ENCODE measurements around the gene OSBP2. TPM values are rescaled to one million over a fixed set of nuclear protein-coding genes. Genes with fewer than 3 reads are reported as not detected.

OSBP2 gene
- total and polyA plus RNA-seq, 2 of the 13 experiments (the other 11 are each of a cell fraction or from before 2014, with no cell fraction given): 5.0 to 7.7 TPM

- no peak for TF ChIP-seq ATF4 (CRISPR knock-in tag; IDR thresholded peaks at IDR 0.05)
- no peak for TF ChIP-seq MAFF (IDR thresholded peaks at IDR 0.05; ENCODE audit: low read depth, low read length)
- TF ChIP-seq MAF1 (CRISPR knock-in tag; IDR thresholded peaks at IDR 0.05; ENCODE audit: borderline replicate concordance): no peak
- no peak for TF ChIP-seq SATB2 (CRISPR knock-in tag; IDR thresholded peaks at IDR 0.05)
- no peak for TF ChIP-seq YEATS4 (CRISPR knock-in tag; IDR thresholded peaks at IDR 0.05; ENCODE audit: borderline replicate concordance)
- TF ChIP-seq RORA (CRISPR knock-in tag; IDR thresholded peaks at IDR 0.05): no peak
- TF ChIP-seq SNAPC4 (CRISPR knock-in tag; IDR thresholded peaks at IDR 0.05): no peak
- peak; percentile 33; the same call in 1 of the 2 replicates for TF ChIP-seq NFYB (CRISPR knock-in tag; IDR thresholded peaks at IDR 0.05)
- TF ChIP-seq CTCF (CRISPR knock-in tag; IDR thresholded peaks at IDR 0.05): peak; percentile 81
- TF ChIP-seq, protein P1, sequence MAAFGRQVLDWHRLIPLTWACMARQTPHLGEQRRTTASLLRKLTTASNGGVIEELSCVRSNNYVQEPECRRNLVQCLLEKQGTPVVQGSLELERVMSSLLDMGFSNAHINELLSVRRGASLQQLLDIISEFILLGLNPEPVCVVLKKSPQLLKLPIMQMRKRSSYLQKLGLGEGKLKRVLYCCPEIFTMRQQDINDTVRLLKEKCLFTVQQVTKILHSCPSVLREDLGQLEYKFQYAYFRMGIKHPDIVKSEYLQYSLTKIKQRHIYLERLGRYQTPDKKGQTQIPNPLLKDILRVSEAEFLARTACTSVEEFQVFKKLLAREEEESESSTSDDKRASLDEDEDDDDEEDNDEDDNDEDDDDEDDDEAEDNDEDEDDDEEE (CRISPR knock-in tag; IDR thresholded peaks at IDR 0.05): no peak
- TF ChIP-seq RARG (CRISPR knock-in tag; IDR thresholded peaks at IDR 0.05; ENCODE audit: low read depth): no peak
- no peak for TF ChIP-seq ZNF224 (CRISPR knock-in tag; IDR thresholded peaks at IDR 0.05)
- TF ChIP-seq ZNF44 (CRISPR knock-in tag; IDR thresholded peaks at IDR 0.05): no peak
- TF ChIP-seq PHB2 (IDR thresholded peaks at IDR 0.05; ENCODE audit: partially characterized antibody): no peak
- TF ChIP-seq ARNTL (CRISPR knock-in tag; IDR thresholded peaks at IDR 0.05): no peak
- TF ChIP-seq ZNF160 (CRISPR knock-in tag; IDR thresholded peaks at IDR 0.05): no peak
- TF ChIP-seq RAD21 (CRISPR knock-in tag; IDR thresholded peaks at IDR 0.05): peak; percentile 76
- no peak for TF ChIP-seq ZNF263 (CRISPR knock-in tag; IDR thresholded peaks at IDR 0.05)
- TF ChIP-seq, protein P2, sequence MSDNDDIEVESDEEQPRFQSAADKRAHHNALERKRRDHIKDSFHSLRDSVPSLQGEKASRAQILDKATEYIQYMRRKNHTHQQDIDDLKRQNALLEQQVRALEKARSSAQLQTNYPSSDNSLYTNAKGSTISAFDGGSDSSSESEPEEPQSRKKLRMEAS (IDR thresholded peaks at IDR 0.05): no peak
- no peak for TF ChIP-seq SMYD3 (CRISPR knock-in tag; IDR thresholded peaks at IDR 0.05)
- no peak for TF ChIP-seq ZNF317 (CRISPR knock-in tag; IDR thresholded peaks at IDR 0.05)
- TF ChIP-seq ZNF12 (CRISPR knock-in tag; IDR thresholded peaks at IDR 0.05): peak; percentile 30; the same call in 1 of the 2 replicates
Measured at GRCh38 chr22:30754971-30755758, 60.5 kb downstream of the OSBP2 start (continued).
